CD4-positive, CD25-positive, alpha-beta regulatory T cell (primary cell): ENCODE results near the gene GARIN1A. TPM values are rescaled to one million over a fixed set of nuclear protein-coding genes. Genes with fewer than 3 reads are reported as not detected.

ENCODE experiments used
- ATAC-seq, 2 donors: fragments of 150-1000 bp; cut with Tn5 transposase; one replicate each; pipeline ENCODE4 v1.10.0; 2021; ENCODE audit warnings: low read depth in 2 of 2, moderate number of reproducible peaks in 2 of 2, moderate library complexity in 1 of 2
- DNase-seq, 3 donors: peaks; one replicate each; pipeline versions ENCODE4 v3.0.0 to v3.0.0-alpha.2; 2012 to 2022; ENCODE audit warnings: mixed read lengths in 1 of 3
- H3K27ac ChIP-seq: one replicate; pipeline ENCODE4 v1.7.0; 2013; ENCODE audit warnings: mild to moderate bottlenecking, low read length; ENCODE audit not compliant: insufficient read depth, poor library complexity, severe bottlenecking
- H3K27me3 ChIP-seq: one replicate; pipeline ENCODE4 v1.7.0; 2013; ENCODE audit warnings: low read length; ENCODE audit not compliant: control insufficient read depth, insufficient read depth
- H3K36me3 ChIP-seq: one replicate; pipeline ENCODE4 v1.7.0; 2013; ENCODE audit warnings: mild to moderate bottlenecking, low read length, moderate library complexity; ENCODE audit not compliant: control insufficient read depth, insufficient read depth
- H3K4me1 ChIP-seq: 2 replicates; pipeline ENCODE4 v1.7.0; 2013; ENCODE audit warnings: mild to moderate bottlenecking, low read length; ENCODE audit not compliant: insufficient read depth, control insufficient read depth, poor library complexity, severe bottlenecking
- H3K4me3 ChIP-seq: one replicate; pipeline ENCODE4 v1.7.0; 2013; ENCODE audit warnings: low read depth, mild to moderate bottlenecking, low read length, moderate library complexity
- H3K9me3 ChIP-seq, 2 experiments: 1 replicate in 1 of 2; 2 replicates in 1 of 2; pipeline ENCODE4 v1.7.0; 2013; ENCODE audit warnings: low read length in 2 of 2, mild to moderate bottlenecking in 1 of 2, moderate library complexity in 1 of 2; ENCODE audit not compliant: control insufficient read depth in 2 of 2
- H3K27ac Mint-ChIP-seq, 3 donors: one replicate each; pipeline ENCODE4 v1.8.0; 2020 to 2022; ENCODE audit warnings: mild to moderate bottlenecking in 3 of 3, mixed read lengths in 3 of 3, moderate library complexity in 2 of 3
- H3K27me3 Mint-ChIP-seq: one replicate; pipeline ENCODE4 v1.8.0; 2022; ENCODE audit warnings: mild to moderate bottlenecking, mixed read lengths
- H3K36me3 Mint-ChIP-seq: one replicate; pipeline ENCODE4 v1.8.0; 2020; ENCODE audit warnings: mixed read lengths
- H3K4me1 Mint-ChIP-seq, 4 donors: one replicate each; pipeline ENCODE4 v1.8.0; 2020 to 2022; ENCODE audit warnings: mixed read lengths in 4 of 4, mild to moderate bottlenecking in 1 of 4
- H3K4me3 Mint-ChIP-seq, 4 donors: one replicate each; pipeline ENCODE4 v1.8.0; 2020 to 2022; ENCODE audit warnings: mild to moderate bottlenecking in 4 of 4, mixed read lengths in 4 of 4, moderate library complexity in 3 of 4
- H3K9me3 Mint-ChIP-seq, 7 donors: one replicate each; pipeline ENCODE4 v1.8.0; 2020 to 2022; ENCODE audit warnings: mixed read lengths in 7 of 7, mild to moderate bottlenecking in 3 of 7, moderate library complexity in 2 of 7
- polyA plus RNA-seq, 4 donors: library from polyadenylated mRNA; unstranded; fragments of 300-500 nt; fragmentation: Illumina TruSeq; gene quantifications; one replicate each; pipeline ENCODE4 v1.2.3, GENCODE V29; 2021
- total RNA-seq: library from RNA; stranded (reverse); gene quantifications from one replicate; pipeline ENCODE4 v1.2.3, GENCODE V29; 2022

Gene GARIN1A
- total and polyA plus RNA-seq, 5 donors from 2014 or later, result 0.14 to 1.9 TPM; not detected in 3

- H3K4me1 Mint-ChIP-seq, result peaks cover 0 to 14% (median 5%) of the 10 kb centered on the region in 4 donors
- H3K27me3 Mint-ChIP-seq, result peaks cover 47% of the 10 kb centered on the region
Observed at GRCh38 chr7:128693373-128694015, 21.4 kb downstream of the GARIN1A start.

DNA sequence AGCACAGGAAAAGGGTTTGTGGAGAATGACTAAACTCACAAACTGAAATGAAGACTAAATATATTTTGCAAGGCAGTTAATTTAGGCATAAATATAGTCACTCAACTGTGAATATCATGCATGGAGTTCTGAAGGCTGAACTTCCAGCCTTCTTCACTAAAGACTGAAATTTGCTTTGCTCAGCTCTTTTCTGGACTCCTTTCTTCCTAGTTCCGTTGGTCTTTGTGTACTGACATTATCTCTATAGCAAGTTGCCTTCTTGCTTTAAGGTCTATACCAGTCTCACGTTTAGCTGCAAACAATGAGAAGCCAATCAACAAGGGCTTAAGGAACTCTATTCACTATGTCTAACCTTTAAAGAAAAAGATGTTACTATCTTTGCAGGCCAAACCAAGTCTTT lies 22.6 kb downstream of the GARIN1A start:
- Mint-ChIP-seq H3K27ac (no peak overlapping the region), H3K27me3 (peaks cover 56% of the 10 kb centered on the region), H3K4me1 (peaks cover 0 to 14% (median 5%) of the 10 kb centered on the region in 4 donors), H3K36me3 (no peaks in the 10 kb centered on the region), H3K4me3 (no peak overlapping the region), H3K9me3 (peaks cover 0 to 7% (median 0%) of the 10 kb centered on the region in 7 donors)
- DNase-seq, result no peak
- no peak overlapping the region for H3K27ac ChIP-seq
- no peak overlapping the region for H3K4me3 ChIP-seq
- H3K9me3 ChIP-seq, result no peaks in the 10 kb centered on the region
- peaks cover 6% of the 10 kb centered on the region for H3K4me1 ChIP-seq
- peaks cover 22% of the 10 kb centered on the region for H3K27me3 ChIP-seq
- ATAC-seq, result no peak
- H3K36me3 ChIP-seq, result no peaks in the 10 kb centered on the region

More at GRCh38 chr7:128693373-128694015, 21.4 kb downstream of the GARIN1A start:
- Histone ChIP-seq H3K9me3 (no peaks in the 10 kb centered on the region), H3K36me3 (no peaks in the 10 kb centered on the region), H3K27ac (no peak overlapping the region), H3K27me3 (peaks cover 15% of the 10 kb centered on the region), H3K4me3 (no peak overlapping the region), H3K4me1 (peaks cover 6% of the 10 kb centered on the region)
- DNase-seq (no peak), ATAC-seq (no peak)
- Mint-ChIP-seq H3K9me3 (peaks cover 0 to 6% (median 0%) of the 10 kb centered on the region in 7 donors), H3K27ac (peak overlapping the region in 1 of 3 donors; percentile 49), H3K4me3 (no peak overlapping the region), H3K36me3 (no peaks in the 10 kb centered on the region)

GRCh38 chr7:128697302-128697905 lies 25.3 kb downstream of the GARIN1A start:
- H3K4me1 Mint-ChIP-seq, result peaks cover 0 to 14% (median 5%) of the 10 kb centered on the region in 4 donors
- H3K9me3 Mint-ChIP-seq, result peaks cover 0 to 7% (median 0%) of the 10 kb centered on the region in 7 donors
- H3K27ac Mint-ChIP-seq, result peak overlapping the region in 1 of 3 donors; percentile 52
- Histone ChIP-seq H3K4me3 (no peak overlapping the region), H3K4me1 (peaks cover 6% of the 10 kb centered on the region), H3K27me3 (peaks cover 33% of the 10 kb centered on the region), H3K9me3 (no peaks in the 10 kb centered on the region), H3K27ac (no peak overlapping the region), H3K36me3 (no peaks in the 10 kb centered on the region)
- ATAC-seq (peak; percentile 34 to 53), DNase-seq (peak; percentile 7 to 68 (median 20))
- no peaks in the 10 kb centered on the region for H3K36me3 Mint-ChIP-seq
- H3K27me3 Mint-ChIP-seq, result peaks cover 72% of the 10 kb centered on the region
- peak overlapping the region in 3 of 4 donors; percentile 61 to 81 (median 64) for H3K4me3 Mint-ChIP-seq

DNA sequence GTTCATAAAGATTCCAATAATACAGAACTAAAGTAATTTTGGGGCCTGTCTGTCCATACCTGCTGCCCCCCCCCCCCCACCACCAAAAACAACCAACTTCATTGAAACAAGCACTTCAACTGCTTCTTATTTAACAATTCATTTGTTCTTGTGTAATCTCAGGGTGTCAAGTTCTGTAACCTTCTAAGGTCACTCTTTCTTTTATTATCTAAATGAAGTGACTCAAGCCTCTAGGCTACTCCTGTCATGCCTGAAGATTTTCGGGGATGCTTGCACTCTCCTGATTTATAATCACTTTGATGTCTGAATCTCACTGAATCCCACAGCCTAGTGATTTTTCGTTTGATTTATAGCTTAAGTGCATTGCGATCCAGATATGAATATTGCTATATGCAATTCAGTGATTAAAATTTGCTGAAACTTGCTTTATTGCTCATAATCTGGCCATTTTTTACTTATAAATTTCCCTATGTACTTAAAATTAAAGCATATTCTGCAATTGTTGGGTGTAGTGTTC lies 27.2 kb downstream of the GARIN1A start:
- H3K27me3 Mint-ChIP-seq, result peaks cover 76% of the 10 kb centered on the region
- ATAC-seq, result no peak
- no peaks in the 10 kb centered on the region for H3K9me3 ChIP-seq

GRCh38 chr7:128699895-128700294 lies 27.8 kb downstream of the GARIN1A start:
- Histone ChIP-seq H3K27ac (no peak overlapping the region), H3K9me3 (no peaks in the 10 kb centered on the region), H3K36me3 (no peaks in the 10 kb centered on the region), H3K27me3 (peaks cover 35% of the 10 kb centered on the region), H3K4me3 (no peak overlapping the region), H3K4me1 (peaks cover 6% of the 10 kb centered on the region)
- no peaks in the 10 kb centered on the region for H3K36me3 Mint-ChIP-seq
- H3K4me3 Mint-ChIP-seq, result no peak overlapping the region
- peaks cover 74% of the 10 kb centered on the region for H3K27me3 Mint-ChIP-seq
- peaks cover 0 to 7% (median 0%) of the 10 kb centered on the region in 7 donors for H3K9me3 Mint-ChIP-seq
- H3K27ac Mint-ChIP-seq, result no peak overlapping the region
- ATAC-seq (no peak), DNase-seq (no peak)
- peaks cover 0 to 14% (median 5%) of the 10 kb centered on the region in 4 donors for H3K4me1 Mint-ChIP-seq

More for the DNA sequence above, 27.2 kb downstream of the GARIN1A start:
- Histone ChIP-seq H3K27ac (no peak overlapping the region), H3K27me3 (peaks cover 35% of the 10 kb centered on the region), H3K4me3 (no peak overlapping the region), H3K36me3 (no peaks in the 10 kb centered on the region), H3K4me1 (peaks cover 6% of the 10 kb centered on the region)
- H3K4me3 Mint-ChIP-seq, result no peak overlapping the region
- H3K4me1 Mint-ChIP-seq, result peaks cover 0 to 14% (median 5%) of the 10 kb centered on the region in 4 donors
- no peaks in the 10 kb centered on the region for H3K36me3 Mint-ChIP-seq
- DNase-seq, result no peak
- H3K27ac Mint-ChIP-seq, result no peak overlapping the region
- peaks cover 0 to 7% (median 0%) of the 10 kb centered on the region in 7 donors for H3K9me3 Mint-ChIP-seq

DNA sequence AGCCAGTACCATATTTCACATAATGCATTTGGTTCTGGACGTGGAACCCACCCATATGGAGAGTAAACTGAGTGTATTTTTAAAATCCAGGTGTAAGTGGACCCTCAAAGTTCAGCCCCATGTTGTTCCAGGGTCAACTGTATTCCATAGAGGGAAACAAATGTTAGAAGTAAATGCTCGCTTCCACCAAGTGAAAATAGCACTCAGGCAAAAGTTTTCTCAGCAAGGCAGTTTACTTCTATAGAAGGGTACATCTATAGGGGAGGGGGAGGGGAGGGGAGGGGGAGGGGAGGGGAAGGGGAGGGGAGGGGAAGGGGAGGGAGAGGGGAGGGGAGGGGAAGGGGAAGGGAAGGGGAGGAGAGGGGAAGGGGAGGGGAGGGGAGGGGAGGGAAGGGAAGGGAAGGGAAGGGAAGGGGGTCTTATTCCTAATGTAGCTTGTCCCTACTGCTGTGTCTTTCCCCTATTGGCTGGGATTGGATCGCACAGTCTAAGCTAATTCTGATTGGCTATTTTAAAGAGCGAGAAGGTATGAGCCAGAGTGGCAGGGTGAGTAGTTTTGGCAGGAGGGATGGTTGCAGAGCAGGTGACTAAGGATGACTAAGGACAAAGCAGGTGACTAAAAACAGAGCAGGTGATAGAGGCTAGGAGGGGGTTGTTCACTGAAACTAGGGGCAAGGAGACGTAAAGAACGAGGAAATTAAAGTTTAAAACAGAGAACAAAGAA lies 29.1 kb downstream of the GARIN1A start:
- no peak for DNase-seq
- ATAC-seq, result no peak
- H3K27ac Mint-ChIP-seq, result no peak overlapping the region
- peaks cover 35% of the 10 kb centered on the region for H3K27me3 ChIP-seq
- no peaks in the 10 kb centered on the region for H3K9me3 ChIP-seq
- H3K4me1 Mint-ChIP-seq, result peaks cover 0 to 14% (median 5%) of the 10 kb centered on the region in 4 donors
- no peak overlapping the region for H3K4me3 ChIP-seq
- no peak overlapping the region for H3K4me3 Mint-ChIP-seq
- H3K36me3 Mint-ChIP-seq, result no peaks in the 10 kb centered on the region
- H3K9me3 Mint-ChIP-seq, result peaks cover 0 to 7% (median 0%) of the 10 kb centered on the region in 7 donors
- H3K27me3 Mint-ChIP-seq, result peaks cover 68% of the 10 kb centered on the region
- H3K27ac ChIP-seq, result no peak overlapping the region
- peaks cover 6% of the 10 kb centered on the region for H3K4me1 ChIP-seq
- no peaks in the 10 kb centered on the region for H3K36me3 ChIP-seq

DNA sequence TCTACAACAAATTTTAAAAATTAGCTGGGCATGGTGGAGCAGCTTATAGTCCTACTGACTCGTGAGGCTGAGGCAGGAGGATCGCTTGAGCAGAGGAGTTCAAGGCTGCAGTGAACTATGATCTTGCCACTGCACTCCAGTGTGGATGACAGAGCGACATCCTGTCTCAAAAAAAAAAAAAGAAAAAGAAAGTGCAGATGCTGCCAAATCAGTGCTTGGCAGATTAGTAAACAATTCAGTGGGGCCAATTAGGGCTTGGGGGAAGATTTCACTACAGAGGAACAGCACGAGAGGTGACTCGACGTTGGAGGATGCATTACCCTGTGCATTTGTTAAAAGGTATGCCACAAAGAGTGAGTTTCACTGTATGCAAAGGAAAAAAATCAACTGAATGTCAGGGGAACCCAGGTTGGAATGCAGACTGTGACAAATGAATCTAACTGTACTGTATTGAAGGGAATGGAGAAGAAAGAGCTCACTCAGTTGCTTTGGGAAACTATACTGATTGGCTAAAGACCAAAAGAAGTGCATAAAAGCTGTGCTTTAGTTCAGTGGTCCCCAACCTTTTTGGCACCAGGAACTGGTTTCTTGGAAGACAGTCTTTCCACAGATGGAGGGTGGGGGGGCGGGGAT lies 31.6 kb downstream of the GARIN1A start:
- Histone ChIP-seq H3K27me3 (peaks cover 19% of the 10 kb centered on the region), H3K4me3 (no peak overlapping the region), H3K9me3 (no peaks in the 10 kb centered on the region), H3K4me1 (no peaks in the 10 kb centered on the region), H3K36me3 (no peaks in the 10 kb centered on the region), H3K27ac (no peak overlapping the region)
- ATAC-seq (peak in 1 of 2 donors; percentile 52), DNase-seq (peak in 1 of 3 donors; percentile 19)
- peaks cover 0 to 5% (median 0%) of the 10 kb centered on the region in 7 donors for H3K9me3 Mint-ChIP-seq
- H3K27ac Mint-ChIP-seq, result no peak overlapping the region
- H3K27me3 Mint-ChIP-seq, result peaks cover 51% of the 10 kb centered on the region
- H3K4me3 Mint-ChIP-seq, result no peak overlapping the region
- H3K36me3 Mint-ChIP-seq, result no peaks in the 10 kb centered on the region
- H3K4me1 Mint-ChIP-seq, result no peaks in the 10 kb centered on the region
